Thoracic aorta (tissue), 2 donors: ENCODE data around the gene CHST11. TPM values are rescaled to one million over a fixed set of nuclear protein-coding genes. Genes with fewer than 3 reads are reported as not detected.
"Not testable (repeated sequence)": the region's sequence is repeated elsewhere in the genome, so short reads cannot be mapped to it uniquely, and the experiment has no call there.

Source experiments
- ATAC-seq: fragments of 150-250 bp; one replicate; pipeline ENCODE4 v1.8.0; 2017; ENCODE audit warnings: low read depth; ENCODE audit not compliant: insufficient number of reproducible peaks, low FRiP score
- DNase-seq: peaks from one replicate; pipeline ENCODE4 v3.0.0-alpha.2; 2020; ENCODE audit warnings: low spot score
- H3K27ac ChIP-seq, 2 donors: fragments of 200-600 bp; sonication (generic); 1 replicate in 1 of 2; 2 replicates in 1 of 2; pipeline ENCODE4 v1.5.1; 2016; ENCODE audit warnings: mild to moderate bottlenecking in 2 of 2, moderate library complexity in 2 of 2
- H3K27me3 ChIP-seq: fragments of 200-600 bp; sonication (generic); replicated peaks from 2 replicates; pipeline ENCODE4 v1.6.0; 2016; ENCODE audit warnings: mild to moderate bottlenecking; ENCODE audit not compliant: insufficient read depth
- H3K36me3 ChIP-seq: fragments of 200-600 bp; sonication (generic); one replicate; pipeline ENCODE4 v1.5.1; 2016
- H3K4me1 ChIP-seq, 2 donors: fragments of 200-600 bp; sonication (generic); 1 replicate in 1 of 2; 2 replicates in 1 of 2; pipeline versions ENCODE4 v1.5.1 to v1.6.0; 2016; ENCODE audit warnings: low read depth in 2 of 2, mild to moderate bottlenecking in 1 of 2; ENCODE audit not compliant: control insufficient read depth in 1 of 2
- H3K4me3 ChIP-seq: fragments of 200-600 bp; sonication (generic); 2 replicates; pipeline ENCODE4 v1.5.1; 2016; ENCODE audit warnings: mild to moderate bottlenecking
- H3K9me3 ChIP-seq: fragments of 200-600 bp; sonication (generic); 2 replicates; pipeline ENCODE4 v1.5.1; 2016
- CTCF ChIP-seq: fragments of 200-600 bp; sonication (generic); IDR thresholded peaks from one replicate; pipeline ENCODE4 v1.5.1; 2019; ENCODE audit warnings: antibody characterized with exemption
- total RNA-seq, 2 donors: library from RNA; depleted of rRNA; stranded (reverse); fragments of >200 nt; gene quantifications; one replicate each; pipeline versions ENCODE4 v1.1.0 to v1.2.3, GENCODE V29; 2016

The CHST11 gene
- total RNA-seq, 2 donors from 2014 or later: 41.9 to 79.3 TPM

- Histone ChIP-seq H3K27me3 (no peaks in the 10 kb centered on the region), H3K27ac (peak overlapping the region; percentile 65 to 67), H3K4me1 (peaks cover 18 to 53% of the 10 kb centered on the region in 2 donors), H3K4me3 (peak overlapping the region; percentile 61), H3K9me3 (no peaks in the 10 kb centered on the region), H3K36me3 (no peaks in the 10 kb centered on the region)
- ATAC-seq (no peak), DNase-seq (no peak)
- no peak for TF ChIP-seq CTCF
Observed at GRCh38 chr12:104741497-104742367, 285.0 kb downstream of the CHST11 start.

- Histone ChIP-seq H3K27ac (peak overlapping the region; percentile 65 to 67), H3K9me3 (no peaks in the 10 kb centered on the region), H3K4me1 (peaks cover 12 to 49% of the 10 kb centered on the region in 2 donors), H3K36me3 (no peaks in the 10 kb centered on the region), H3K27me3 (no peaks in the 10 kb centered on the region), H3K4me3 (peak overlapping the region; percentile 61)
- no peak for DNase-seq
- ATAC-seq: no peak
- no peak for TF ChIP-seq CTCF
Observed at GRCh38 chr12:104742551-104743201, 285.9 kb downstream of the CHST11 start.

GRCh38 chr12:104743202-104743580 is 286.4 kb downstream of the CHST11 start:
- ATAC-seq (no peak), DNase-seq (no peak)
- H3K4me3 ChIP-seq: no peak overlapping the region
- H3K27ac ChIP-seq: peak overlapping the region in 1 of 2 donors; percentile 67
- no peaks in the 10 kb centered on the region for H3K36me3 ChIP-seq
- no peaks in the 10 kb centered on the region for H3K9me3 ChIP-seq
- no peaks in the 10 kb centered on the region for H3K27me3 ChIP-seq
- TF ChIP-seq CTCF: no peak
- H3K4me1 ChIP-seq: peaks cover 11 to 49% of the 10 kb centered on the region in 2 donors

- H3K27ac ChIP-seq, H3K9me3 ChIP-seq, DNase-seq, H3K4me3 ChIP-seq, H3K27me3 ChIP-seq, ATAC-seq, H3K36me3 ChIP-seq: not testable (repeated sequence)
- peaks cover 18 to 49% of the 10 kb centered on the region in 2 donors for H3K4me1 ChIP-seq
Observed at GRCh38 chr12:104743753-104744548, 287.2 kb downstream of the CHST11 start.

- H3K4me3 ChIP-seq: no peak overlapping the region
- TF ChIP-seq CTCF: no peak
- H3K9me3 ChIP-seq: no peaks in the 10 kb centered on the region
- ATAC-seq (no peak), DNase-seq (no peak)
- H3K36me3 ChIP-seq: no peaks in the 10 kb centered on the region
- peaks cover 22 to 45% of the 10 kb centered on the region in 2 donors for H3K4me1 ChIP-seq
- H3K27ac ChIP-seq: no peak overlapping the region
- no peaks in the 10 kb centered on the region for H3K27me3 ChIP-seq
Observed at GRCh38 chr12:104746467-104747088, 289.8 kb downstream of the CHST11 start.
